Measurements from ENCODE around the gene ISG20.

GRCh38 chr15:88658070-88658965 lies 19.5 kb downstream of the ISG20 start:
- TF ChIP-seq ZNF274 (IDR thresholded peaks at IDR 0.05; ENCODE audit: low read depth, low read length), result no peak
- no peak for TF ChIP-seq YY1 (IDR thresholded peaks at IDR 0.05; ENCODE audit: insufficient read depth, insufficient read length)
- TF ChIP-seq SUZ12 (IDR thresholded peaks at IDR 0.05; ENCODE audit: extremely low read depth, insufficient read depth, insufficient read length), result no peak

All from NT2/D1 (cell line).